Subcutaneous adipose tissue (tissue), 4 donors: ENCODE results near the gene SLC22A8. TPM values are rescaled to one million over a fixed set of nuclear protein-coding genes. Genes with fewer than 3 reads are reported as not detected.

Experiments
- total RNA-seq, 4 donors: library from RNA; depleted of rRNA; stranded (reverse); fragments of >200 nt; gene quantifications; one replicate each; pipeline ENCODE4 v1.1.0, GENCODE V29; 2016
- TF ChIP-seq, protein P1 (sequence below): fragments of 450-650 bp; IDR thresholded peaks from one replicate; pipeline ENCODE4 v1.5.1; 2016; ENCODE audit warnings: low read depth, mild to moderate bottlenecking, control low read depth, antibody characterized with exemption, moderate library complexity

The SLC22A8 gene
- total RNA-seq, 4 donors from 2014 or later, result not detected

DNA sequence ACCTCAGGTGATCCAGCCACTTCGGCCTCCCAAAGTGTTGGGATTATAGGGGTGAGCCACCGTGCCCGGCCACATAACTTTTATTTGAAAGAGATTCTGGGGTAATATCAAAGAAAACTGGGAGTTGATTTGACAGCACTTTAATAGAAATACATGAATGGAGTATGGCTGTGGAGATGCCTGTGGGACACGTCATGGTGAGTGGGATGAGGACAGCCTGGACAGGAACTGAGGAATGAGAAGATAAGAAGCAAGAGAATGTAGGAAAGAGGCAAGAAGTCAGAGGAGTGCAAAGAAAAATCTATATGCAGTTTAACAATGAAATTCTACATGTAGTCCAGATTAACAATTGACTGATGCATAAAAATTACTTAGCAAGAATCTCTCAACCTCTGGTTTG, 61.8 kb downstream of the SLC22A8 start:
- TF ChIP-seq, protein P1, sequence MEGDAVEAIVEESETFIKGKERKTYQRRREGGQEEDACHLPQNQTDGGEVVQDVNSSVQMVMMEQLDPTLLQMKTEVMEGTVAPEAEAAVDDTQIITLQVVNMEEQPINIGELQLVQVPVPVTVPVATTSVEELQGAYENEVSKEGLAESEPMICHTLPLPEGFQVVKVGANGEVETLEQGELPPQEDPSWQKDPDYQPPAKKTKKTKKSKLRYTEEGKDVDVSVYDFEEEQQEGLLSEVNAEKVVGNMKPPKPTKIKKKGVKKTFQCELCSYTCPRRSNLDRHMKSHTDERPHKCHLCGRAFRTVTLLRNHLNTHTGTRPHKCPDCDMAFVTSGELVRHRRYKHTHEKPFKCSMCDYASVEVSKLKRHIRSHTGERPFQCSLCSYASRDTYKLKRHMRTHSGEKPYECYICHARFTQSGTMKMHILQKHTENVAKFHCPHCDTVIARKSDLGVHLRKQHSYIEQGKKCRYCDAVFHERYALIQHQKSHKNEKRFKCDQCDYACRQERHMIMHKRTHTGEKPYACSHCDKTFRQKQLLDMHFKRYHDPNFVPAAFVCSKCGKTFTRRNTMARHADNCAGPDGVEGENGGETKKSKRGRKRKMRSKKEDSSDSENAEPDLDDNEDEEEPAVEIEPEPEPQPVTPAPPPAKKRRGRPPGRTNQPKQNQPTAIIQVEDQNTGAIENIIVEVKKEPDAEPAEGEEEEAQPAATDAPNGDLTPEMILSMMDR, result no peak

DNA sequence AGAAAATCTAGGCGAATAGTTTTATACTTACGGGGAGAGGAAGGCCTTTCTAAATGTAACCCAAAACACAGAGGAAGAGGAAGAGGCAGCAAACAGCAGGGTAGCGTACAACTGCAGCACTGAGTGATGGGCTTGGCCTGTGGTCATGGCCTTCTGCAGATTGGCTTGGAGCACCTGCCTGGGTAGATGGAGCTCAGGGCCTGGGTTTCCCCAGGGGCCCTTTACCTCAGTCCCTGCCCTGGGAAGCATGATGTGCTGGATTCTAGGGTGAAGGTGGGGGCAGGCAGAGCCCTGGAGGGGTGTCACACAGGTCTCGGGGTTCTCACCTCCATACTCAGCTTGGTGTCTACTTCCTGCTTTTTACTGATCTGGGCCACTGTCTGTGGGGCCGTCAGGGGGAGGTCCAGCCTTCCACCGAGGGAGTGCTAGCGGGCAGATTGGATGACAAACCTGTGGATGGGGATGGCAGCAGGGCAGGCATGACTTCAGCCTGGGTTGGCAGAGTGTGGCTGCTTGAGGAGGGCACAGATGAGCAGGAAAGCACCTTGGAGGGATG, 66.8 kb downstream of the SLC22A8 start:
- TF ChIP-seq, protein P1, result no peak

Other genes starting within 250 kb of the SLC22A8 start
- gene TAF6L, start 244.4 kb downstream of the SLC22A8 start, total RNA-seq, result 10 to 100 TPM; 12.1 to 25.8 (median 15.6) TPM
- gene TMEM179B, start 228.4 kb downstream of the SLC22A8 start, total RNA-seq, result 10 to 100 TPM; 37.7 to 74.0 (median 49.6) TPM
- gene TMEM223, start 223.8 kb downstream of the SLC22A8 start, total RNA-seq, result 10 to 100 TPM; 14.5 to 22.6 (median 19.3) TPM
- 10 to 100 TPM; 51.2 to 68.8 (median 55.1) TPM for gene NXF1, start 210.4 kb downstream of the SLC22A8 start, total RNA-seq
- 10 to 100 TPM; 21.2 to 38.8 (median 29.9) TPM for gene STX5, start 183.8 kb downstream of the SLC22A8 start, total RNA-seq
- not detected for gene TEX54, start 183.0 kb downstream of the SLC22A8 start, total RNA-seq
- 10 to 100 TPM; 23.8 to 41.6 (median 34.5) TPM for gene WDR74, start 176.3 kb downstream of the SLC22A8 start, total RNA-seq
- 100 to 1,000 TPM; 104 to 163 (median 125) TPM for gene SLC3A2, start 134.9 kb downstream of the SLC22A8 start, total RNA-seq
- not detected for gene CHRM1, start 94.5 kb downstream of the SLC22A8 start, total RNA-seq
- gene SLC22A6, start 30.9 kb downstream of the SLC22A8 start, total RNA-seq, result not detected
- not detected for gene SLC22A24, start 128.4 kb upstream of the SLC22A8 start, total RNA-seq
- under 1 TPM in 2 of 4 donors, not detected in 2; 0.19 to 0.22 TPM for gene SLC22A25, start 227.8 kb upstream of the SLC22A8 start, total RNA-seq